GM12875 (cell line): ENCODE data around the gene RNGTT.

ENCODE experiments used
- H3K4me3 ChIP-seq: one replicate; pipeline ENCODE4 v1.5.1; 2011; ENCODE audit warnings: low read depth, low read length, control low read depth
- CTCF ChIP-seq: IDR thresholded peaks from 2 replicates; pipeline ENCODE4 v1.5.1; 2011; ENCODE audit warnings: low read depth, mild to moderate bottlenecking, control low read depth, inconsistent platforms, low read length, moderate library complexity, borderline replicate concordance; ENCODE audit not compliant: insufficient read depth

Gene RNGTT

GRCh38 chr6:88572449-88573139, 390.8 kb downstream of the RNGTT start:
- H3K4me3 ChIP-seq: no peak overlapping the region

GRCh38 chr6:88569959-88570358, 393.5 kb downstream of the RNGTT start:
- no peak for TF ChIP-seq CTCF

More at GRCh38 chr6:88572449-88573139, 390.8 kb downstream of the RNGTT start:
- TF ChIP-seq CTCF: no peak

GRCh38 chr6:88567696-88568095, 395.7 kb downstream of the RNGTT start:
- TF ChIP-seq CTCF: no peak
- no peak overlapping the region for H3K4me3 ChIP-seq

More at GRCh38 chr6:88569959-88570358, 393.5 kb downstream of the RNGTT start:
- H3K4me3 ChIP-seq: no peak overlapping the region

GRCh38 chr6:88566746-88567534, 396.5 kb downstream of the RNGTT start:
- TF ChIP-seq CTCF: no peak
- no peak overlapping the region for H3K4me3 ChIP-seq

GRCh38 chr6:88565836-88566235, 397.6 kb downstream of the RNGTT start:
- no peak overlapping the region for H3K4me3 ChIP-seq
- no peak for TF ChIP-seq CTCF

- H3K4me3 ChIP-seq: no peak overlapping the region
- TF ChIP-seq CTCF: no peak
These were observed 398.0 kb downstream of the RNGTT start for GRCh38 chr6:88565409-88565811.

GRCh38 chr6:88563277-88563625, 400.2 kb downstream of the RNGTT start:
- no peak for TF ChIP-seq CTCF

More at GRCh38 chr6:88563277-88563625, 400.2 kb downstream of the RNGTT start:
- no peak overlapping the region for H3K4me3 ChIP-seq
